Measurements from ENCODE around the gene FTH1.
"Not testable (repeated sequence)": the region's sequence is repeated elsewhere in the genome, so short reads cannot be mapped to it uniquely, and the experiment has no call there.

The FTH1 gene

DNA sequence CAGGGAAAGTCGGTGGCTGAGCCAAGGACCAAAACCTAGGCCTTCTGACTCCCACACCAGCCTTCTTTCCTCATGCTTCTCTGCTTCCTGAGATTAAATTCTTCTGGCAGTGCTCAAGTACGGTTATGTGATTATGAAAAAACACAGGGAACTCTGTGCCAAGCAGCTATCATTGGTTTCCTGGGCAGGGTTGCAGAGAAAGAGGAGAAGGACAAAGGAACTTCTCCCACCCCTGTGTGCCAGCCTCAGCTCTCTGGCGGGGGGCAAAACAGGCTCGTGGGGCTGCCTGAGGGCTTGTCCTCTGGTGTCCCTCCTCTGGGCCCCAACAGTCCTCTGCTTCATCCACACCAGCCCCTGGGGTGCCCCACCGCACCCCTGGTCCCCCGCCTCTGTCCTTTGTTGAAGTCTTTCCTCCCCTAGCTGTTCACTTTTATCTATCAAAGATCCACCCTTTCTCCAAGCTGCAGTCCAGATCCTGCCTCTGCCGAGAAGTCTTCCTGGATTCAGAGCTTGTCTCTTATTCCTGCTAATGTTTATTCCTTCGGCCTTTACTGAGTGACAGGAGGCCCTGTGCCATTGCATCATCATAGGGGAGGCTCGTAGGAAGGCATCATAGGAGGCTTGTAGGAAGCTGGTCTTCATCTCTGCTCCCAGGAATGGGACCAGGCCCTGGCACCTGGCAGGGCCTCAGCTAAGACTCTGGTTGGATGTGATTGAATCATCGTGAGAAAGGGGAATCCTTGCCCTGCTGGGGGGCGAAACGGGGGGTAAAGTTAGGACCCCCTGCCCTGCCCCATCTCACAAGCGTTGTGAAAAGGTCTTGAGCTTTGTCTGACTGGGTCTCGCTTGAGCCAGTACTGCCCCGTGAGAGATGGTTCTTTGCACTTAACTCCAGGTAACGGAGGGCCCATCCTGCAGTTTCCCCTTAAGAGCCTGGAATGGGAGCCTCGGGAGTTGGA lies 11.5 kb upstream of the FTH1 start:
- DNase-seq = no peak

DNA sequence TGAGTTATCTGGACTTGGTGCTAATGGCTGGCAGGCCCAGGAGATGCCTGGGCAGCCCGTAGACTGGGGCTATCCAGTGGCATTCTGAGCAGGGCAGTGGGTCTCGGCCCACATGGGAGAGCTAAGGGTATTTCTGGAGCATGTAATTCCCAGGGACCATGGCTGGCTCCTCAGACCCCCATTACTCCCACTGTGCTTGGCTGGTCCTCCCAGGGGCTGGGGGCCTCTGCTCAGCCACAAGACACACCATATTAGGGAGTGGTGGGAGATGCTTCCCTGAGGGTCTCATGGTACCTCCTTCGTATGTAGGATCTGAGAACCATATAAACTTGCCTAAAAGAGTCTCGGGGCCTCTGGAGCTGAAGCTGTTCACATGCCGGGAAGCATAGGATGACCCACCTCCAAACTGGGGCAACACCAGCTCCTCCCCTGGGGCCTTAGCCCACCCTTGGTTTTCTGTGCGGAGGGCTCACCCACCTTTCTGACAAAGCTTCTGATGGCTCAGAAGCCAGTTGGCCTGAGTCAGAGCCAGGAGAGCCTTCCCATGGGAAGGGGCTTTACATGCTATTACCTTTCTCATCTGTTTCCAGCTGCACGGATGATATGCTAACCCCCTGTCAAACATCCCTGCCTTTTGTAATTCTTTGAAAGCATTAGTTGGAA lies 9.5 kb upstream of the FTH1 start:
- DNase-seq = no peak

DNA sequence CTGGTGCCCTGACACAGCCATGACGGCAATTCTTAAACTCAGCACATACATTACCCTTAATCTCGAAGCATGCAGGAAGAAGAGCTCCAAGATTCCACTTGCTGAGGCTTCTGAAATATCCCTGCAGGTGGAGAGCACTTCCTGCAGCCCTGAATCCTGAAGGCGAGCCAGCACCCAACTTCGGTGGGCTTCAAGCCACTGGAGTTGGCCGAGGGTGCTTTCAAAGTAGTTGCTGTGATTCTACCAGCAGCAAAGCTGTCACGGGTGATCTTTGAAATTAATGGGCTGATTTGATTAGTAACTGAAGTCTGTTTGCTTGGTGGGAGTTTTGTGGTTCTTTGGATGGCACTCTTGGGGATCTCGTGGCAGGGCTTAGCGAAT lies 9.0 kb upstream of the FTH1 start:
- DNase-seq = no peak

DNA sequence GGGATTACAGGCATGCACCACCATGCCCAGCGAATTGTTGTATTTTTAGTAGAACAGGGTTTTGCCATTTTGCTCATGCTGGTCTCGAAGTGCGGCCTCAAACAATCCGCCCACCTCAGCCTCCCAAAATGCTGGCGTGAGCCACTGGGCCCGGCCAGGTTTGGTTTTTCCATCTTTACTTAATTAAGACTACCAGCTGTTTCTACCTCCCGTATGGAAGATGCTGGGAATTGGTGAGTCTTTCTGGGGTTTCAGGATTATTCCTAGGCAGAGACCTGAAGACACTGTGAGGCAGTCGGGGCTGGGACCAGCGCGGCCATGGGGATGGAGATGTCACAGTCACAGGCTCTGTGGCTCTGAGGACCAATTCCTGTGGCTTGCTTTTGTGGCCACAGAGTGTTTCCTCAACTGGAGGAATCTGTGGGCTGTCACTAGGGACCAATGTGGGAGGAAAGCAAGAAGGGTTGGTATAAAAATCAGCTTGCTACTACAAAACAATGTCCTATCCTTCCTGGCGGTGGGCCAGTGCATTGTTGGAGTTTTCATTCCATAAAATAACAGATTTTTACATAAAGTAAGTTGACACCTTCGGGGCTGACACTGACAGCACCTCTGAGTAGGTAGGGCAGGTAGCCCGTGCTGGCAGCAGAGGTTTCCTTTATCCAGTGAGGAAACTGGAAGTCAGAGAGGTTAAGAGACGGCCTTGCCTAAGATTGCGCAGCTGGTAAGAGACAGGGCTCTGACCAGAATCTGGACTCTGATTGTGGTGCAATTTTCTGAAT lies 8.4 kb upstream of the FTH1 start:
- DNase-seq = no peak

DNA sequence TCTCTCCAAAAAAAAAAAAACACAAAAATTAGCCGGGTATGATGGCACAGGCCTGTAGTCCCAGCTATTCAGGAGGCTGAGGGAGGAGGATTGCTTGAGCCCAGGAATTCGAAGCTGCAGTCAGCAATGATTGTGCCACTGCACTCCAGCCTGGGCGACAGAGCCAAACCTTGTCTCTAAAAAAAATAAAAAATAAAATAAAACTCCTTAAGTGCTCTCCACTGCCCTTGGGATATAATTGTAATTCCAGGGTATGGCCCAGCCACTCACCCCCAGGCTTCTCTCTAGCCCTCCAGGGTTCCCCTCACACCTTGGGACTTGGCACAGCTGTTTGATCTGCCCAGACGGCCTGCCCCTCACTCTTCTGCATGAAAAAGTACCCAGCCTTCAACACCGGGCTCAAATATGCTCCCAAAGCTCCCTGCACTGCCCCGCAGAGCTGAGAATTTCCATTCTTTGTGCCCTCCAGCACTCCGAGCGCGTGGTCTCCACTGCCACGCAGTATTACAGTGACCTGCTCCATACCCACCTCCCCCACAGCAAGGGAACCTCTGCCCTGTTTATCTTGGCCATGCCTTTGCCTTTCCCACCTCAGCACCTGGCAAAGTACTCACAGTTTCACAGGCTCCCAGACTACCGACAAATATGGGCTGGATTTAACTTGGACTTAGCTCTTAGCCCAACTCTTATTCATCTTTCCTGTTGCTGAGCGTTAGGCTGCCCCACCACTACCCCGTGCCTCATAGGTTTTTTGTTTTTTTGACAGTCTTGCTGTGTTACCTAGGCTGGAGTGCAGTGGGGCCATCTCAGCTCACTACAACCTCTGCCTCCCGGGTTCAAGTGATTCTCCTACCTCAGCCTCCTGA lies 7.6 kb upstream of the FTH1 start:
- DNase-seq = no peak

DNA sequence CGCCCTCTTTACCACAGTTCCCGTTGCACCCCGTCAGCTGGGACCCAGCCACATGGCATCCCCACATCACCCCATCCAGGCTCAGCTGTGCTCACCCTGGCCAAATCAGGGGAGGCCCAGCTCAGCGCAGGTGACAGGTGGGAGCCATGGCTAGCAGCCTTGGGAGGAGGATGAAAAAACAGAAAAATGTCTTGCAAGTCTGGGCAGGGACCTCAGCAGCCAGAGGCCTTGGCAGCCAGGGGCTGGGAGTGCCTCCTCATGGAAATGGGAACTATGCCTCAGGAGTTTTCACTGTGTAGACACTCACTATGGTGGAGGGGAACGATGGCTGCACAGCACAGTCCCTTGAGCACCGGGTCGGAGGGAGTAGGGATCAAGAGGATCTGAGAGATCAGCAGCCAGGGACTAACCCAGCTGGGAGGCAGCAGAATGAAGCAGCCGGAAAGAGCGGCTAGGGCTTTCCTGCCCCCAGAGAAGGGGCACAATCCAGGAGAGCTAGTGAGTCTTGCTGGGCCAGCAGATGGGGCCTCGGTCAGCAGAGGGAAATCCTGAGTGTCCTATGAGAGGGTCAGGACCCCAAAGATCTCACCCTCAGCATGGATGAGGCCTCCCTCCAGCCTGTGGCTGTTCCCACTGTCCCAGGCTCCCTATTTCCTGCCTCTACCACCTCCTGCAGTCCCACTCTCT lies 6.2 kb upstream of the FTH1 start:
- no peak for DNase-seq

DNA sequence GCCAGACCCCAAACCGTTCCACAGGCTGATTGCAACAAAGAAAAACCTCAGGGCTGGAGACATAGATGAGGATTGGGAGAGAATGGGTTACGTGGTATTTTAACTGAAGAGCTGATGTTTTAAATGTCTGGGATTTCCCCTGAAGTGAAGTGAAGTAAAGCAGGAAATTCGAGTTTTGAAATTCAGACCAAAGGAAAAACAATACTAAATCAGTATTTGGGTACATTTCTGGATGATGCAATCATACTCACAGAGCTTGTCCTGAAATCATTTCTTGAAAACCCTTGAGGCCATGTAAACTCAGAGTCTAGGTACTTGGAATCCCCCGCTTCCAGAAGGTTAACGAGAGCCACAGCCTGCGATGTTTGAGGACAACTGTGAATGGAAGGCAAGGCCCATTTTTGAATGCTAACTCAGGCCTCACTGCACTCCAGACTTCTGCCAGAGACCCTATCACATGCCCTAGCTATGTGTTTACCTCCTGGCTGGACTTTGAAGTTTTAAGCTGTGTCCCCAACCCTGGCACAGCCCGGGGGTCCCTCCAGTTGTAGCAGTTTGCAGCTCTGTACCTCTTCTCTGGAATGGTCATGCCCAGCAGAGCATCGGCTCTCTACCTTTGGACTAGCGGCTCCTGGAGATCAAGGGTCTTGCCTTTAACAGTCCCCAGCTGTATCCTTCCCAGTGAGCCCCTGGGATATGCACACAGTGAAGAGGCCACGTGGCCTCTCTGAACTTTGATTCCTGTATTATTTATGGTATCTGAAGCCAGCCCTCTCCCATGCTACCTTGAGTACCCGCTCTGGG lies 5.4 kb upstream of the FTH1 start:
- no peak for DNase-seq

DNA sequence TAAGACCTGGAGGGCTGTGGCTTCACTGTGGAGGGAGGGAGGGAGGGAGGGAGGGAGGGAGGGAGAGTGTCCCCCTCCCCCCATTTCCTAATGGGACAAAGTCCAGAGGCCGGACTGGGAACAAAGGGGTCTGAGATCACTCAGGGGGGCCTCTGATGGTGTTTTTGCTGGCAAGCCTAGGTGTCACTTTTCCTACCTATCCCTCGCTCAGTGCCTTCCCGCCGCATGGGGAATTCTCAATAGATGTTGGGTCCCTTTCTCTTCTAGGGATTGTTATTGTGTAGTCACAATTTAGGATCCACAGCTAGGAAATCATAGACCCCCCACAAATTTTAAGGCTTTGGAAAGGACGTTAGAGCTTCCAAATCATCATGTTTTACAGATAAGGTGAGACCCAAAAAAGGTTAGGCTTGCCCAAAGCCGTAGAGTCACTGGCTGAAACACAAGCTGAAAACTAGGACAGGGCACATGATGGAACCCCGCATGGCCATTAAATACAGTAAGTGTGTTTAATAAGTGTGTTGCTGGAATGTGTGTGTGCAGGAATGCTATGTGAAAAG lies 4.8 kb upstream of the FTH1 start:
- DNase-seq = no peak

DNA sequence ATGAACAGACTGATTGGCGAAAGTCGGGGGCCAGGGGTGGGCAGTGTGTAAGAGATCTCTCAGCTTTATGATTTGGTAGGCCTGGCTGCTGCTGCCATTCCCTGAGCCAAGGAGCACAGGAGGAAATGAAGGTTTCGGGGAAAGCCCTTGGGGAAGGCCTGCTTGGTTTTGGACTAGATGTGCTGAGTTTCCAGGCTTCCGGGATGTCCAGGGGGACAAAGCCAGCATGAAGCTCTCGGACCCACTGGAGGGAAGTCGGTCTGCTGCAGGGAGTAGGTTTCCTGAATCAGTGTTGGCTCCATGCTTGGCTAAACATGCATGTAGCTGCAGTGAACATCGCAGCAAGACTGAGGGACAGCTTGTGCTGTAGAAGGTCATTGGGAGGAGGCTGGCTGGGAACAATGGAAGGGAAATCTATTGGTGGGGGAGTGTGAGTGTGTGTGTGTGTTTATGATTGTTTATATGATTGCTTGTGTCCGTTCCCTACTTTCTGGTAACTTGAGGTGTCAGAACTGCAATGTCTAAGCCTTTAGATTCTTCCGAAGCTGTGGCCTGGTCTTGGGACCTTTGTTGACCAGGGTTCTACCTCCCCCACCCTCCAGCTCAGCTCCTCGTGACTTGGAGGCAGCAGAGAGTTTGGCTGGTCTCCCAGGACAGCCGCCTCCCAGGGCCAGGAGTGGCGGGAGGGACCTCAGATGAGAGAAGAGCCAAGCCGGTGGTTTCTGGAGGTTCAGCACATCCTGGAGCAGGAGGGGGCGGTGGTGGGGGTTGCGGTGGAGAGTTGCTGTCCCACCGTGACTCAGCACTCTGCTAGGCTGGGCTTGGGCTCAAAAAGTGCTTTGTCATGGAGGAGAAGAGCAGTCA lies 4.0 kb upstream of the FTH1 start:
- DNase-seq = peak; percentile 69

DNA sequence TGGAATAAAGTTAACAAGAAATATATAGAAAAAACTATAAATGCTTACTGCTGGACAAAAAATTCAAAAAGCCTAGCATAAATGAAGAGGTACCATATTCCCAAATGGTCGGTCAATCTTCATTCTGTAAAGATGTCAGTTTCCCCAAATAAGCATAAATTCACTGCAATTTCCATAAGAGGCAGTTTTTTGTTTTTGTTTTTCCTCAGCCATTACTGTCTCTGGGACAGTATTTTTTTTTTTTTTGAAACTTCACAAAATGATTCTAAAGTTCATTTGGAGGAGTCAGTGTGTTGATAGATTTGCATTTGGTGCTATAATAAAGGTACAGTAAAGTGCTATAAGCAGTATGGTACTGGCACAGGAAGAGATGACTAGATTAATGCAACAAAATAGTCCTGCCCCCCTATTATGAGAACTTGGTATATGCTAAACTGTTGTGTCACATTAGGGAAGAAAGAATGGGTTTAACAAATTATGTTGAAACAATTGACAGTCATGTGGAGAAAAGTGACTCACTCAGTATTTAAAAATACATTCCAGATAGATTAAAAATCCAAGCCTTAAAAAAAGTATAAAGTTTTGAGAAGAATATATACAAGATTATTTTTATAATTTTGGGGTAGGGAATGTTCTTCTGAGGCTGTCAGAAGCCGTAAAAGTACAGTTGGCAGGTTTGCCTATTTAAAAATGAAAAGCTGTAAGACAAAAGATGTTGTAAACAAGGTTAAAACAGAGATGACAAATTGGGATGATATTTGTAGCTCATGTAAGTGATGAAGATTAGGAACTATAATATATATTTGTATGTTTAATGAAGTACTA lies 2.6 kb upstream of the FTH1 start:
- no peak for DNase-seq

DNA sequence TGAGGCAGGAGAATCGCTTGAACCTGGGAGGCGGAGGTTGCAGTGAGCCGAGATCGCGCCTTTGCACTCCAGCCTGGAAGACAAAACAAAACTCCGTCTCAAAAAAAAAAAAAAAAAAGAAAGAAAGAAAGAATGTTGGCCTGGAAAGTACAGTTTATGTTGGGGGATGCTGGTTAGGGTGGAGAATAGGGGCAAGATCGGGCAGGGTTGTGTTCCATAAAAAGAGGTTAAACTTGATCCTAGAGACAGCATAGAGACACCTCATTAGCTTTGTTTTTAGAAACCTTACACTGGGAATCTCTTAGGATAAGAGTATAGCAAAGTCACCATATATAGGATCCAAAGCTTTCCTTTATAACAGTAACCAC lies 1.9 kb upstream of the FTH1 start:
- no peak for DNase-seq

DNA sequence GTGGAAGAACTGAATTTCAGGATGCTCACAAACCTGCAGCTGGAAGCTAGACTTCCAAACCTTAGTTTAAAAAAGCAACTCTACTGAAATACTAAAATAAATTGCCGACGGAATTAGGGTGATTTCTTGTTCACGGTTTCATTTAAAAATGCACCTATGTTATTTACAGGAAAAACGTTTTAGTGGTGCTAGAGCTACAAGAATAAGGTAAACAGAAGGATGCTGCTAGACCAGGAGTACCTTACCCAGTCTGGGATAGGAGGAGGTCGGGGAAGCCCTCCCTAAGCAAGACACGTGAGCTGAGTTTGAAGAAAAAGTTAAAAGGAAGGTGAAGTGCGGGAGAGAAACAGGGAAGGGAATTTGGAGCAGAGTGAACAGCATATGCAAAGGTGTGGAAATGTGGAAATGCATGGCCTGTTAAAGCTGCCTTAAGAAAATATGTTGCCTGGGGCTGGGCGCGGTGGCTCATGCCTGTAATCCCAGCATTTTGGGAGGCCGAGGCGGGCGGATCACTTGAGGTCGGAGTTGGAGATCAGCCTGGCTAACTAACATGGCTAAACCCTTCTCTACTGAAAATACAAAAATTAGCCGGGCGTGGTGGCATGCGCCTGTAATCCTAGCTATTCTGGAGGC lies 1.4 kb upstream of the FTH1 start:
- DNase-seq = no peak

DNA sequence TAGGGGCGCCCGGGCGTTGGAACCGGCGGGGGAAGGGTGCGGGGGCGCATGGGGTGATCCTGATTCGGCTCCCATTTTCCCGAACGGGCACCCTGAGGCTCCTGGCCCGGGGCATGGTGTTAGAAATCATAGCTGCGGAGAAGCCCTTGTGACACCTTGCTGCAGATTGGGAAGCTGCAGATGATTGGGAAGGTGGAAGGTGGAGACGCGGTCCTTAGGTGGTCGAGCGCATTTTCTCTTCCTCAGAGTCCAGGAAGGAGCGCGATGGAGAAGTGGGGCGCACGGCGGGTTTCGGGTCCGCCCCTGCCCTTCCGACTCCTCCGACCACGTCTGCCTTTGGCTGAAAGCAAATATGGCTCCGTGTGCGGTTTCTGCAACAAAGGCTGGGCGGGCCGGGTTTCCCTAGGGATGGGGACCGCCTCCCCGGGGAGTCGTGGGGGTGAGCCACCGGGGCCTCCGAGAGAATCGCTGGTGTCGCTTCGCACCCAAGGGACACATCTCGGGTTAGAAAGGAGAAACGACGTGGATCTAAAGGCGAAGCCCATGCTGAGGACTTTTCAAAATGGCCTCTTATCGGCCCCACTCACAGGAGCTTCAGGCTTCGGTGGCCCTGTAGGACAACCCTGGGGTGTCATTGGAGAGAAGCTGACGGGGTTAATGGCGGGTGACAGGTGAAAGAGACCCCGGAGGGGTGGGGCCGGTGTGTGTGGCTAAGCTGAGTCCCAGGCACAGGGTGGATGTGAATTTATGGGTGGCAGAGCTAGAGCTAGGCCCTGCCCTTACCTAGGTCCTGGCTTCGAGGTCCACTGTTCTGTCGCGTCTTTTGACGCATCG lies 707 bp upstream of the FTH1 start:
- DNase-seq = peak; percentile 62

DNA sequence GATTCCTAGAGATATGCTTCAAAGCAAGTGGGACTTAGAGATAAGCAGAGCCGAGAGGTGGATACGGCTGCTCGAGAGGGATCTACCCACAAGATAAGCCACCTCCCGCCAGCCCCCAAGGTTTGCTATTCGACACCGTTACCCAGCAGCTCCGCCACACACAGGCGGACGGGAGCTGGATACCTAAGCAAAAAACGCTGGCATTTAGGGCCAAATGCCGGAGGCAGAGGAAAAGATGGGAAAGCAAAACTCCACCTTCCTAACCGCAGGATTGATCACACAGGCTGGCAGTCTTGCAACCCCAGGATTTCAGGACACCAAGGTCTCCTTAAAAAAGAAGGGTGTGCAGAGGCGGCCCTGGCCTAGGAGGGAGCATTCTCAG lies 709 bp downstream of the FTH1 start:
- peak; percentile 56 for DNase-seq

DNA sequence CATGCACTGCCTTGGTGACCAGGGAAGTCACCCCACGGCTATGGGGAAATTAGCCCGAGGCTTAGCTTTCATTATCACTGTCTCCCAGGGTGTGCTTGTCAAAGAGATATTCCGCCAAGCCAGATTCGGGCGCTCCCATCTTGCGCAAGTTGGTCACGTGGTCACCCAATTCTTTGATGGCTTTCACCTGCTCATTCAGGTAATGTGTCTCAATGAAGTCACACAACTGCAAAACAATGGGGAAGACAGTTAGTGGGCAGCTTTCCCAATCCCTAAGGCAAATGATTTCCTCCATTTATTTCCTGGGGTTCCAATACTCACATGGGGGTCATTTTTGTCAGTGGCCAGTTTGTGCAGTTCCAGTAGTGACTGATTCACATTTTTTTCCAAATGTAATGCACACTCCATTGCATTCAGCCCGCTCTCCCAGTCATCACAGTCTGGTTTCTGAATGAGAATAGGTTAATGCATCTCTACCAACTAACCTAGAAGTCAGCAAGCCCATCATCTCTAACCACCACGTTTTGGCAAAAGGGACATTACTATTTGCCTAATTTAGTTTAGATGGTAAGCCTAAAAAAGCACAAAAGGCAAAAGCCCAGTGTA lies 2.7 kb downstream of the FTH1 start:
- DNase-seq = not testable (repeated sequence)

DNA sequence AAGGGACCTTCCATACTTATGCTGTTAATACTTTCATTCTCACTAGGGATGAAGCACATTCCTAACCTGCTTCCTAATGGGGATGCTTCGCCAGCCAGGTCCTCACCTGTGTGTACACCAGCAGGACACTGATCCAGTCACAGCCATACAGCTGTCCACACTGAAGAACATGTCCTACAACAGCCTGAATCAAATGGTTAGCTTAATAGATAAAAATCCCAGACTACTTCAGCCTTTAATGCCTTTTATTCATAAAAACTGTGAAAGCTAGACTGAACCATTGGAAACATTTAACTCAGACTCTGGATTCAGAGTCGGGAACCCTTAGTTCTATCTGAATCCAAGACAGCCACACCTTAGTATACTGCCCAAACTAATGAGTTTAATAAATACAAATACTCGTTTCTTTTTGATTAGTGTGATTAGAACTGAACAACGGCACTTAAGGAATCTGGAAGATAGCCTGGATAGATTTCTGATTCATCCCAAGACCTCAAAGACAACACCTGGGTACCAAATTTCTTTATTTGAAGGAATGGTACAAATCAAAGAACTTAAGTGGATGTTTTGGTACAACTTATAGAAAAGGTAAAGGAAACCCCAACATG lies 3.3 kb downstream of the FTH1 start:
- no peak for DNase-seq

All from stimulated activated CD4-positive, alpha-beta T cell treated with anti-CD3 and anti-CD28 coated beads, Interleukin-15, amount 100 ng/mL, for 24 hours (primary cell).